22Rv1 (cell line): ENCODE results near the gene TSPAN31.

ENCODE experiments used
- H3K27ac ChIP-seq: fragments of 450-650 bp; 2 replicates; pipeline ENCODE4 v1.5.1; 2017
- CTCF ChIP-seq: fragments of 450-650 bp; IDR thresholded peaks from 2 replicates; pipeline ENCODE4 v1.5.1; 2017; ENCODE audit warnings: mild to moderate bottlenecking
- ZFX ChIP-seq: fragments of 450-650 bp; IDR thresholded peaks from 2 replicates; pipeline ENCODE4 v1.6.1; 2017; ENCODE audit warnings: antibody characterized with exemption, borderline replicate concordance

TSPAN31 gene

GRCh38 chr12:57745485-57745881 is 644 bp downstream of the TSPAN31 start:
- peak overlapping the region; percentile 87 for H3K27ac ChIP-seq
- TF ChIP-seq ZFX, result no peak
- TF ChIP-seq CTCF, result no peak

DNA sequence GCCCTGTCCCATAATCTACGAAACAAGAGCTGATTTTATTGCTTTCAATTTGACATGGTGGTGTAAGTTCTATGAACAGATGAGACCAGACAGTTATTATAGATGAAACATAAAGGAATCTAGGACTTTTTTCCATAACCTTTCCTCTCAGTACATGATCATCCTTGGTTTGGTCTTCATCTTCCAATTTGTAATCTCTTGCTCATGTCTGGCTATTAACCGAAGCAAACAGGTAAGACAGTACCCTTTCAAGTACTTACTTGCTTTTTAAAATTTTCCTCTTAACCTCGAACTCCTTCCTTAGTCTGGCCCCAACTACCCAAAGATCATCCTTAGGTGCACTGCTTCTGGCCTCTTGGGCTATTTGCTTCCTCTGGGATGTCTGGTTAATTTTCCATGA is 1.2 kb downstream of the TSPAN31 start:
- H3K27ac ChIP-seq, result peak overlapping the region; percentile 87
- no peak for TF ChIP-seq CTCF
- TF ChIP-seq ZFX, result no peak

- peak overlapping the region; percentile 87 for H3K27ac ChIP-seq
- TF ChIP-seq CTCF (no peak), ZFX (no peak)
These were observed 4.2 kb downstream of the TSPAN31 start for GRCh38 chr12:57749061-57749460.

DNA sequence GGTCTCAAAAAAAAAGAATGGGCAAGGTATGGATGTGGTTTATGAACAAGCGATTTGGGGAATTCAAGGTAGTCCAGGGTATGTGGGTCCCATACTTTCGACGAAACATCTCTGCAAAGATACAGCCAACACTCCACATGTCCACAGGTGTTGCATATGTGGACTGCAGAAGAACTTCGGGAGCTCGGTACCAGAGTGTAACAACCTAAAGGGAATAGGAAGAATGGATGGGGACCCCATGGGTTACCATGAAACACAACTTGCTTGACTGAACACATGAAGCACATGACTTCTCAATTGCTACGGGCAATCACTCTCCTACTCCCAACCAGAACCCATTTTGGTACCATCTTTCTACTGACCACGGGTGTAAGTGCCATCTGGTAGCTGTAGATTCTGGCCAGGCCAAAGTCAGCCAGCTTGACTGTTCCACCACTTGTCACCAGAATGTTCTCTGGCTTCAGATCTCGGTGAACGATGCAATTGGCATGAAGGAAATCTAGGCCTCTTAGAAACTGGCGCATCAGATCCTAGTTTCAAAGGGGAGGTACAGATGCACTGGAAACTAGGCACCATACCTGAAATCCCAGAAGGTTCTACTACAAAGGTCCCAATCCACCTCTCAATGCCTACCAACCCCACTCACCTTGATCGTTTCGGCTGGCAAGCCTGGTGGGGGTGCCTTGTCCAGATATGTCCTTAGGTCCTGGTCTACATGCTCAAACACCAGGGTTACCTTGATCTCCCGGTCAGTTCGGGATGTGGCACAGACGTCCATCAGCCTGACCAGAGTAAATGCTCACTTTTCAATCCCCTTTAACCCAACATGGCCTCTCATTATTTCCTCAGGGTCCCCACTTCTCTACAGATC is 6.0 kb downstream of the TSPAN31 start:
- peak overlapping the region; percentile 91 for H3K27ac ChIP-seq

GRCh38 chr12:57751432-57751787 is 6.6 kb downstream of the TSPAN31 start:
- peak overlapping the region; percentile 91 for H3K27ac ChIP-seq
- TF ChIP-seq ZFX (no peak), CTCF (no peak)

More for the DNA sequence above, 6.0 kb downstream of the TSPAN31 start:
- TF ChIP-seq ZFX (no peak), CTCF (no peak)

DNA sequence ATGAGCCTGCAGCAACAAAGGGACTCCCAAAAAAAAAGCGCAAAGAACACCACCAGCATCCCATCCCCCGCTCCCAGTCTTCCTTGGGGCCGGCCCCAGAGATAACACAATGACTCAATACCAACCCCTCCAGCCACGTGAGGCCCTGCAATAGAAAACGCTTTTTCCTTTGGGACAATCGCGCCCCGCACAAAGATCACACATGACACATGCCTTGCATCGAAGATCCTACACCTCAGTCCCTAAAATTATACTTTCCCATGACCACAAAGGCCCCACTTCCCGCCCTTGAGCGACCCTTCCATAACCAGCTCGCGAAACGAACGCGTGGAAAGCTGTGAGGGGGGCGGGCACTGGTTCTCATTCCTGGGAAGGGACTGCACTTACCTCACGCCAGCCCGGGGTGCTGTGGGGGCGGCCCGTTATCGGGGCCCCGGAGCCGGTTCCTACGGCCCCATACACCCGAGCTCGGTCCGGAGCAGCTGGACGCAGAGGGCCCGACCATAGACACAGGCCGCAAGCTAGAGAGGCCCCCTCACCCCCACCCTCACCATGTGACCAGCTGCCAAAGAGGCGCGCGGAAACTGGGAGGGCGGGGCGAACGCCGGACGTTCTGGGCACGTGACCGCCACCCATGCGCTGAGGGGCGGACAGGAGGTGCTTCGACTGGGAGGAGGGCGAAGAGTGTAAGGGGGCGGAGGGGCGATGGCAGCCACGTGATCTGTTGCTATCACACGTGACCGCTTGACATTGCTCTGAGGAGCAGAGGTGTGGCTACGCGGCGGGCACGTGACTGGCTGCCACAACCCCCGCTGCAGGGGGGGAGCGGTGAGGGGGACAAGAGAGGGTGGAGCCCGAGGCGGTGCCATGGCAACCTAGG is 7.2 kb downstream of the TSPAN31 start, which contains the start of gene CDK4:
CDK4 (minus strand) TSS at position 523 of the 880 bp plus-strand sequence. CDS start 593 bp downstream, outside the sequence.
- H3K27ac ChIP-seq, result peak within 1 kb of the TSS; percentile 91
- TF ChIP-seq ZFX (no peak), CTCF (no peak)
